ACC112 (cell line): ENCODE data around the gene SSR2.
"Not testable (repeated sequence)": the region's sequence is repeated elsewhere in the genome, so short reads cannot be mapped to it uniquely, and the experiment has no call there.

Source experiments
- H2AFZ ChIP-seq: fragments of 200-600 bp; sonication (generic); one replicate; pipeline ENCODE4 v1.6.0; 2017; ENCODE audit warnings: antibody characterized with exemption, low read length; ENCODE audit not compliant: unreplicated experiment
- H3K27ac ChIP-seq: fragments of 200-600 bp; sonication (generic); 2 replicates; pipeline ENCODE4 v1.5.1; 2014; ENCODE audit warnings: low read depth, mild to moderate bottlenecking, antibody characterized with exemption, low read length, moderate library complexity
- H3K27me3 ChIP-seq: fragments of 200-600 bp; sonication (generic); 2 replicates; pipeline ENCODE4 v1.6.1; 2014; ENCODE audit warnings: mild to moderate bottlenecking, antibody characterized with exemption, low read length, moderate library complexity, mixed read lengths; ENCODE audit not compliant: insufficient read depth
- H3K36me3 ChIP-seq: fragments of 200-600 bp; sonication (generic); 2 replicates; pipeline ENCODE4 v1.6.1; 2016; ENCODE audit warnings: mild to moderate bottlenecking, antibody characterized with exemption, low read length, moderate library complexity, mixed read lengths; ENCODE audit not compliant: insufficient read depth
- H3K4me1 ChIP-seq: fragments of 200-600 bp; sonication (generic); one replicate; pipeline ENCODE4 v1.6.1; 2016; ENCODE audit warnings: low read length, mixed read lengths; ENCODE audit not compliant: insufficient read depth, unreplicated experiment, control insufficient read depth
- H3K4me3 ChIP-seq: fragments of 200-600 bp; sonication (generic); 2 replicates; pipeline ENCODE4 v1.5.1; 2014; ENCODE audit warnings: mild to moderate bottlenecking, low read depth, low read length
- H3K79me2 ChIP-seq: fragments of 200-600 bp; sonication (generic); one replicate; pipeline ENCODE4 v1.6.0; 2016; ENCODE audit warnings: low read length; ENCODE audit not compliant: control insufficient read depth, unreplicated experiment, insufficient read depth

SSR2 gene

DNA sequence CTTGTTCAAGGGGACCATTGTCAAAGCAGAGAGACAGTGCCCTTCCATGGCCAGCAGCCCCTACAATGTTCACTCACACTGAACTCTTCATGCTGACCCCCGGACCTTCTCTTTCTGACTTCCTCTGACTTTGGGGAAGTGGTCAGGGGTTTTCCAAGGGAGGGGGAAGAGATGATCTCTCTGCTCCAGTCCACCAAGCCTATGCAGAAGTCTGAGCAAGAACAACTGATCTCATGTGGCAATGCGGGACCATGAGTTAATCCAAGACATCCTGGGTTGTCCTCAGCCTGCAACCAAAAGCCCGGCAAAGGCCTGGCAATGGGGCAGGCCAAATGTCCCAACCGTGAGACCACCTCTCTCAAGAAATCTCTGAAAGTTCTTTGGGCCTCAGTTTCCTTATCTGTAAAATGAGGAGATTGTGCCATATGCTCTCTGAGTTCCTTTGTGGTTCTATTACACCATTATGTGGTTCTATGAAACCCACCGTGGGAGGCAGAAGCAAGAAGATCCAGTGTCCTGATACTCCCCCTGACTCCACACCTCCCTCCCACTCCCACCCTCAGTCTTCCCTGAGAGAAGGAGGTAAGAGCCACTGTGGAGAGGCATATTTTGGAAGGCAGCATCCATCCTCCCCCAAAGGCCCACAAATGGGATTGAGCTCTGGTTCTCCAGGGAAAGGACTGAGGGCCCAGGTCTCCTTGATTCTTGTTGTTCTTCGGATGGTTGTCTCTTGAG lies 30.6 kb downstream of the SSR2 start:
- Histone ChIP-seq H3K4me3 (no peak overlapping the region), H3K27ac (no peak overlapping the region), H3K79me2 (no peaks in the 10 kb centered on the region), H2AFZ (no peak overlapping the region), H3K36me3 (no peaks in the 10 kb centered on the region), H3K4me1 (peaks cover 13% of the 10 kb centered on the region), H3K27me3 (no peaks in the 10 kb centered on the region)

GRCh38 chr1:155989242-155990004 lies 31.3 kb downstream of the SSR2 start:
- Histone ChIP-seq H3K79me2 (no peaks in the 10 kb centered on the region), H2AFZ (peak overlapping the region; percentile 76), H3K4me1 (peaks cover 13% of the 10 kb centered on the region), H3K27ac (no peak overlapping the region), H3K4me3 (no peak overlapping the region; the same call in 1 of the 2 replicates), H3K27me3 (no peaks in the 10 kb centered on the region), H3K36me3 (no peaks in the 10 kb centered on the region)

DNA sequence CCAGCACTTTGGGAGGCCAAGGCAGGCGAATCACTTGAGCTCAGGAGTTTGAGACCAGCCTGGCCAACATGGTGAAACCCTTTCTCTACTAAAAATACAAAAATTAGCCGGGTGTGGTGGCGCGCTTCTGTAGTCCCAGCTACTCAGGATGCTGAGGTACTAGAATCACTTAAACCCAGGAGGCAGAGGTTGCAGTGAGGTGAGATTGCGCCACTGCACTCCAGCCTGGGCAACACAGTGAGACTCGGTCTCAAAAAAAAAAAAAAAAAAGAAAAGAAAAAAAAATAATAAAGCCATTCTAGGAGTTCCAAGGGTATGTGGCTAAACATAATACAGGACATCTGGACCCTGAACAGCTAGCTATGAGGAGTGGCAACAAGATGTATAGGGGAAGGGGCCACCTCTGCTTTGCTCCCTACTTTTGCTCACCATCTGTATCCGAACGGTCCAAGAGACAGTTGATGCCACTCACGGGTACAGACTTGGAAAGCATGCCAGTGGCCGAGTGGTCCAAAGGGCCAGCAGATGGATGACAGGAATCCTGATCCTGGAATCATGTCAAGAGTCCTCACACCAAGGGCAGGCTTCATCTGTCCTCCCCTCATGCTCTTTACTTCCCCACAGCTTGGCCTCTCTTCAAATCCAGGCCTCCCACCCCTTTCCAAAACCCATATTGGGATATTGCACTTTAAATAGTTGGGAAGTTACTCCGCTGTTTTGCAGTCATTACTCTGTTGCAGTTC lies 35.7 kb downstream of the SSR2 start:
- H2AFZ ChIP-seq, H3K4me3 ChIP-seq, H3K36me3 ChIP-seq, H3K27me3 ChIP-seq, H3K27ac ChIP-seq: not testable (repeated sequence)
- peaks cover 26% of the 10 kb centered on the region for H3K79me2 ChIP-seq
- peaks cover 43% of the 10 kb centered on the region for H3K4me1 ChIP-seq

DNA sequence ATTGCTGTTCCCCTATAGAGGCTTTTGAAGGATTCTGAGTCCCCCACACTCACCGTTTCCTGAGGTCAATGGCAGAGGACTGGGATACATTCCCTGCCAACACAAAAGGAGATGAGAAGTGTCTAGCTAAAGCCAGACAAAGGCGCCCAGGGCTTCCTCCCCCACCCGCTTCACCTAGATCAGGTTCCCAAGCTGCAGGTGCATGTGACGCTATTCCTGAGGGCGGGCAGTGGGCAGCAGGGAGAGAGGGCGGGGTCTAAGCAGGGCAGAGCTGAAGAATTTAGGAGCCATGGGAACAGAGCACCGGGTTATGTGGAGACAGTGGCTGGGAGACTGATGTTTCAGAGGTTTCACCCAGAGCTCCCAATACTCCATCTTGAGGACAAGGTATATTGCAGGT lies 36.4 kb downstream of the SSR2 start:
- H3K36me3 ChIP-seq, result no peaks in the 10 kb centered on the region
- peaks cover 51% of the 10 kb centered on the region for H3K4me1 ChIP-seq
- no peak overlapping the region for H2AFZ ChIP-seq
- no peaks in the 10 kb centered on the region for H3K27me3 ChIP-seq
- peak overlapping the region; percentile 72 for H3K27ac ChIP-seq
- H3K4me3 ChIP-seq, result no peak overlapping the region
- peaks cover 34% of the 10 kb centered on the region for H3K79me2 ChIP-seq

DNA sequence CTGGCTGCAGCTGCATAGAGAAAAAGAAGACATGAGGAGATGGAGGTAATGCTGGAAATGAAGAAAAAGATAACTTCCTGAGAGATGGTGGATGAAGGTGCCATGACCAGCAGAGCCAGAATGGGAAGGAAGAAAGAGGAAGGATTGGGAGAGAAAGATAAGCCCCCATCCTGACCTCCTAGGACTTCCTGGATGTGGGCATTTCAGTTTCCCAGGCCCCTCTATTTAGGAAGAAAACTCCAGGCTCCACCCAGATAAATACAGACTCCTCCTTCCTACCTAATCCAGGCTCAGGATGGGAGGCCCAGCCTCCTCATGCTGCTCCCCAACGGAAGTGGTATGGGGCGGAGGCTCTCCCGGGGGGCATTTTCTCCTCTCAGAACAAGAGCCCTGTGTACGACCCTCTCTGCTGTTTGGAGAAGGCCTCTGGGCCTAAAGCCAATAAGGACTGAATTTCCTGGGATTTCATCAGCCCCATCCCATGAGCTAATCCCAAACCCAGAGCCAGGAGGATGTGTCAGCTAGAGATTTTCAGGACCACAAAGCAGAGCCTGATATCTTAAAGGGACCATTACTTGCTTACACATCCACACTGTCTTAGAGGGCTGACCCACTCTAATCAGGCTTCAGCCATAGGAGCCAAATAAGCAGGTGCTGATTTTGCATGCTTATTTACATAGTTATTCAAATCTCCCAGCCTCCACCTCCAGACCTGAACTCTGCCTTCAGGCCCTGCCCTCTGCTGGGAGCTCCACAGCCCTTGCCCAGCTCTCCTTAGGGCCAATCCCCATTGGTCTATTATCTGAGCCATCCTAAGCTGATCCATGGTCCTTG lies 37.3 kb downstream of the SSR2 start:
- H2AFZ ChIP-seq, result no peak overlapping the region
- H3K36me3 ChIP-seq, result no peaks in the 10 kb centered on the region
- H3K4me3 ChIP-seq, result peak overlapping the region; percentile 82
- peaks cover 48% of the 10 kb centered on the region for H3K4me1 ChIP-seq
- H3K79me2 ChIP-seq, result peaks cover 43% of the 10 kb centered on the region
- H3K27me3 ChIP-seq, result no peaks in the 10 kb centered on the region
- H3K27ac ChIP-seq, result peak overlapping the region; percentile 72

DNA sequence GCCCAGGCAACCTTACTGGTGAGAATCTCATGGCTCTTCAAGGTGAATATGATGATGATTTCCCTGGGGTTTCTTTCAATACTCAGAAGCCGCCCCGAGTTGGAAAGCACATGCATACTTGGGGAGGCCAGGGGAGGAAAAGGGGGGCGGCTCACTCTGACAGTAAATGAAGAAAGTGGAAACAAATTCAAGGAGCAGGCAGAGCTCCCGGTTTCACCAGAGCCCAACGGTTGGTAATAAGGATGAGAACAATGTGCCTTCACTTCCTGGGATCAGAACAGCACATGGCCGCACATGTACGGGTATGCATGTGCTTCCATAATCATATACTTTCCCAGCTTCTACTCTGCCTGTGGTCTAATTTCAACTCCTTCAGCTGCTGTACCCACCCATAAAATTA lies 38.6 kb downstream of the SSR2 start:
- peak overlapping the region; percentile 82 for H3K4me3 ChIP-seq
- peaks cover 56% of the 10 kb centered on the region for H3K79me2 ChIP-seq
- H2AFZ ChIP-seq, result no peak overlapping the region
- H3K36me3 ChIP-seq, result no peaks in the 10 kb centered on the region
- peaks cover 50% of the 10 kb centered on the region for H3K4me1 ChIP-seq
- H3K27me3 ChIP-seq, result no peaks in the 10 kb centered on the region
- peak overlapping the region; percentile 72 for H3K27ac ChIP-seq

DNA sequence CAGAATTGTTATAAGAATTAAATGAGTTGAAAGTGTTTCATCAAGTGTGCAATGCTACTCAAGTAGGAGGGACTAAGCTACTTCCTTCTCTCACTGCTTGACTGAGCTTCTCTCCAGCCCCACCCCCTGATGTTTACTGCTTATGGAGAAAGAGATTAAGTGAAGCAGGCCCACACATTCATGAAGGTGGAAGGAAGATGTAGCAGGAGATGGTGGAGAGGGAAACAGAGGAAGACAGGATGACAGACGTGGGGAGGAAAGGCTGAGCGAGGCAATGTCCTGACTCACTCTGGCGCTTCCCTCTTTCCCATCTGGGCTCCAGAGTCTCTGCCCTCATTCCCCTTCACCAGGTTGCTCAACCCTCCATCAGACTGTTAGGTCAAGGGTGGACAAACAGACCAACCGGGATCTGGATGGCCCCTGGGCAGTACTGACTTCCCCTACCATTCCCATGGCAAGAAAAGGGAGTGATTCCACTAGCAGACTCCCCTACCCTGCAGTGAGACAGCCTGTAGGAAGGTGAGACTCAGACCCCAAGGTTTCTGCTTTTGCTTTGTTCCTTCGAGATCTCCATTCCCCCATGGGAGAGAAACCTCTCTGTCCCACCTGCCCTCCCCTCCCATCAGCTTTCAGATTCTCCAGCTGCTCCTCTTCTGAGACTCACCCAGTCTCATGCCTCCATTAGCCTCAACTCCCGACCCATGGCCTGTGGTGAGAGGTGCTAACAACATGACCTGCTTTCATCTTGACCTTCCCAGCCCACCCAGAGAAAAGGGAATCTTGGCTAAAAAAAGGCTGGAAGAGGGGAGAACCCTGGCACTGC lies 39.3 kb downstream of the SSR2 start:
- no peaks in the 10 kb centered on the region for H3K27me3 ChIP-seq
- peak overlapping the region; percentile 72 for H3K27ac ChIP-seq
- peak overlapping the region; percentile 82 for H3K4me3 ChIP-seq
- H3K36me3 ChIP-seq, result no peaks in the 10 kb centered on the region
- peaks cover 62% of the 10 kb centered on the region for H3K79me2 ChIP-seq
- H2AFZ ChIP-seq, result no peak overlapping the region
- peaks cover 54% of the 10 kb centered on the region for H3K4me1 ChIP-seq

- peaks cover 79% of the 10 kb centered on the region for H3K79me2 ChIP-seq
- no peaks in the 10 kb centered on the region for H3K36me3 ChIP-seq
- H3K4me1 ChIP-seq, result peaks cover 64% of the 10 kb centered on the region
Observed at GRCh38 chr1:155979597-155980343, 41.0 kb downstream of the SSR2 start.

GRCh38 chr1:155978973-155979429 lies 41.8 kb downstream of the SSR2 start:
- Histone ChIP-seq H3K4me1 (peaks cover 70% of the 10 kb centered on the region), H2AFZ (no peak overlapping the region), H3K4me3 (peak overlapping the region; percentile 82), H3K27ac (peak overlapping the region; percentile 72), H3K36me3 (no peaks in the 10 kb centered on the region), H3K79me2 (peaks cover 87% of the 10 kb centered on the region), H3K27me3 (no peaks in the 10 kb centered on the region)

More at GRCh38 chr1:155979597-155980343, 41.0 kb downstream of the SSR2 start:
- H3K27ac ChIP-seq, result peak overlapping the region; percentile 72
- no peak overlapping the region for H2AFZ ChIP-seq
- no peaks in the 10 kb centered on the region for H3K27me3 ChIP-seq
- H3K4me3 ChIP-seq, result peak overlapping the region; percentile 82
